ENCODE data around the gene PTPRD. TPM values are rescaled to one million over a fixed set of nuclear protein-coding genes. Genes with fewer than 3 reads are reported as not detected.
"Not testable (repeated sequence)": the region's sequence is repeated elsewhere in the genome, so short reads cannot be mapped to it uniquely, and the experiment has no call there.

PTPRD gene
- total RNA-seq, 1 donor from 2014 or later: not detected

- intact Hi-C loops (cut with micrococcal nuclease): no loop called here
Measured at GRCh38 chr9:8708728-8709127, 1904.1 kb downstream of the PTPRD start.

GRCh38 chr9:8706998-8707397 is 1905.8 kb downstream of the PTPRD start:
- intact Hi-C loops (cut with micrococcal nuclease): no loop called here

- intact Hi-C loops (cut with micrococcal nuclease): no loop called here
Measured at GRCh38 chr9:8706531-8706930, 1906.3 kb downstream of the PTPRD start.

- intact Hi-C loops (cut with micrococcal nuclease): no loop called here
Measured at GRCh38 chr9:8705861-8706260, 1906.9 kb downstream of the PTPRD start.

GRCh38 chr9:8703904-8704303 is 1908.9 kb downstream of the PTPRD start:
- intact Hi-C loops (cut with micrococcal nuclease): no loop called here

GRCh38 chr9:8701904-8702303 is 1910.9 kb downstream of the PTPRD start:
- intact Hi-C loops (cut with micrococcal nuclease): no loop called here

GRCh38 chr9:8697565-8697964 is 1915.2 kb downstream of the PTPRD start:
- intact Hi-C loops (cut with micrococcal nuclease): not testable (repeated sequence)

- intact Hi-C loops (cut with micrococcal nuclease): no loop called here
Measured at GRCh38 chr9:8696516-8696915, 1916.3 kb downstream of the PTPRD start.

- intact Hi-C loops (cut with micrococcal nuclease): no loop called here
Measured at GRCh38 chr9:8694983-8695588, 1917.7 kb downstream of the PTPRD start.

GRCh38 chr9:8693464-8693863 is 1919.3 kb downstream of the PTPRD start:
- intact Hi-C loops (cut with micrococcal nuclease): no loop called here

- intact Hi-C loops (cut with micrococcal nuclease): no loop called here
Measured at GRCh38 chr9:8686516-8686915, 1926.3 kb downstream of the PTPRD start.

GRCh38 chr9:8685825-8686224 is 1927.0 kb downstream of the PTPRD start:
- intact Hi-C loops (cut with micrococcal nuclease): no loop called here

- intact Hi-C loops (cut with micrococcal nuclease): no loop called here
Measured at GRCh38 chr9:8684978-8685708, 1927.7 kb downstream of the PTPRD start.

- intact Hi-C loops (cut with micrococcal nuclease): no loop called here
Measured at GRCh38 chr9:8683496-8683895, 1929.3 kb downstream of the PTPRD start.

GRCh38 chr9:8680658-8681057 is 1932.1 kb downstream of the PTPRD start:
- intact Hi-C loops (cut with micrococcal nuclease): no loop called here

- intact Hi-C loops (cut with micrococcal nuclease): no loop called here
Measured at GRCh38 chr9:8680157-8680556, 1932.6 kb downstream of the PTPRD start.

GRCh38 chr9:8679371-8679822 is 1933.4 kb downstream of the PTPRD start:
- intact Hi-C loops (cut with micrococcal nuclease): no loop called here

- intact Hi-C loops (cut with micrococcal nuclease): no loop called here
Measured at GRCh38 chr9:8677741-8678140, 1935.1 kb downstream of the PTPRD start.

- intact Hi-C loops (cut with micrococcal nuclease): no loop called here
Measured at GRCh38 chr9:8674536-8674935, 1938.3 kb downstream of the PTPRD start.

- intact Hi-C loops (cut with micrococcal nuclease): no loop called here
Measured at GRCh38 chr9:8673830-8674229, 1939.0 kb downstream of the PTPRD start.

GRCh38 chr9:8670751-8671150 is 1942.1 kb downstream of the PTPRD start:
- intact Hi-C loops (cut with micrococcal nuclease): no loop called here

GRCh38 chr9:8668751-8669150 is 1944.1 kb downstream of the PTPRD start:
- intact Hi-C loops (cut with micrococcal nuclease): no loop called here

GRCh38 chr9:8668231-8668630 is 1944.6 kb downstream of the PTPRD start:
- intact Hi-C loops (cut with micrococcal nuclease): no loop called here

Data from T-helper 1 cell treated with Interleukin-12 subunit alpha and Interleukin-12 subunit beta and Interleukin-4 antibody, amounts not matched to agents 30 ng/mL and 1 ng/mL, for 36 hours (primary cell).